ENCODE data around the gene ZNF536.

DNA sequence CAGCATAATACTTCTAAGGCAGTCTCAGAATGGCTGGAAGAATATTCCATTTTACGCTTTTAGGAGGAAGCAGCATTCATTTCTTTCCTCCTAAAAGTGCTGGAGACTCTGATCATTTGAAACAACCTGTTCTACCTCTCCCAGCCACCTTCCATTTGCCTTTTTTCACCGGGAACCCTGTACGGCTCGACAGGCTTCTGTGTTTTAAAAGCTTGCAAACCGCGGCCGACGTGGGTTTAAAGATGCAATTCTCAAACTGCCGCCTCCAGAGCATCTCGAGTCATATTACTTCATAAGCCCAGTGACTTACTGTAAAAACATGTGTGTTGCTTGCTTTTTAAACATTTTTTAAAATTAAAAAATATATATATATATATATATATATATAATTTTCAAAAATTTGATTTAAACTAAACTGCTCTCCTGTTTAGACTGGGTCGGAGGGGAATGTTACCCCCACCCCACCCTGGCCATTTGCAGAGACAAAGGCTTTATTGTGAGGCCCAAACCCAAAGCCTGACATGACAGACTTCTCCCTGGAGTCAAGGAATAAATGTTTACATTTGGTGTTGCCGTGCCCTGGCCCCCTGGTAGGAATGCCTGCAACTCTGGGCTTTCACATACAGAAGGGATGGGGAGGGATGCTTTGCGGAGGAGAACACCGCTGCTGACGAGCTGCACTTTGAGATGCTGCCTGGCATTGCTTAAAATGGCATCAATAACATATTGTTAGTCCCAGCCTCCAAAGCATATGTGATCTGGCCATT, 30.4 kb downstream of the ZNF536 start:
- no peak for TF ChIP-seq CTCF (IDR thresholded peaks at IDR 0.05; ENCODE audit: insufficient read depth, low read length)
- TF ChIP-seq, protein P1, sequence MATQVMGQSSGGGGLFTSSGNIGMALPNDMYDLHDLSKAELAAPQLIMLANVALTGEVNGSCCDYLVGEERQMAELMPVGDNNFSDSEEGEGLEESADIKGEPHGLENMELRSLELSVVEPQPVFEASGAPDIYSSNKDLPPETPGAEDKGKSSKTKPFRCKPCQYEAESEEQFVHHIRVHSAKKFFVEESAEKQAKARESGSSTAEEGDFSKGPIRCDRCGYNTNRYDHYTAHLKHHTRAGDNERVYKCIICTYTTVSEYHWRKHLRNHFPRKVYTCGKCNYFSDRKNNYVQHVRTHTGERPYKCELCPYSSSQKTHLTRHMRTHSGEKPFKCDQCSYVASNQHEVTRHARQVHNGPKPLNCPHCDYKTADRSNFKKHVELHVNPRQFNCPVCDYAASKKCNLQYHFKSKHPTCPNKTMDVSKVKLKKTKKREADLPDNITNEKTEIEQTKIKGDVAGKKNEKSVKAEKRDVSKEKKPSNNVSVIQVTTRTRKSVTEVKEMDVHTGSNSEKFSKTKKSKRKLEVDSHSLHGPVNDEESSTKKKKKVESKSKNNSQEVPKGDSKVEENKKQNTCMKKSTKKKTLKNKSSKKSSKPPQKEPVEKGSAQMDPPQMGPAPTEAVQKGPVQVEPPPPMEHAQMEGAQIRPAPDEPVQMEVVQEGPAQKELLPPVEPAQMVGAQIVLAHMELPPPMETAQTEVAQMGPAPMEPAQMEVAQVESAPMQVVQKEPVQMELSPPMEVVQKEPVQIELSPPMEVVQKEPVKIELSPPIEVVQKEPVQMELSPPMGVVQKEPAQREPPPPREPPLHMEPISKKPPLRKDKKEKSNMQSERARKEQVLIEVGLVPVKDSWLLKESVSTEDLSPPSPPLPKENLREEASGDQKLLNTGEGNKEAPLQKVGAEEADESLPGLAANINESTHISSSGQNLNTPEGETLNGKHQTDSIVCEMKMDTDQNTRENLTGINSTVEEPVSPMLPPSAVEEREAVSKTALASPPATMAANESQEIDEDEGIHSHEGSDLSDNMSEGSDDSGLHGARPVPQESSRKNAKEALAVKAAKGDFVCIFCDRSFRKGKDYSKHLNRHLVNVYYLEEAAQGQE (IDR thresholded peaks at IDR 0.05; ENCODE audit: insufficient replicate concordance, low read depth), result no peak
- no peak for TF ChIP-seq GABPA (IDR thresholded peaks at IDR 0.05; ENCODE audit: low read depth)
- no peak for TF ChIP-seq SPI1 (IDR thresholded peaks at IDR 0.05; ENCODE audit: borderline replicate concordance, low read depth)
- no peak for TF ChIP-seq POLR2AphosphoS5 (IDR thresholded peaks at IDR 0.05; ENCODE audit: low read depth)

Measured in HL-60 (cell line).